ENCODE results near the gene DCUN1D4. TPM values are rescaled to one million over a fixed set of nuclear protein-coding genes. Genes with fewer than 3 reads are reported as not detected.

The DCUN1D4 gene
- total and polyA plus RNA-seq, 4 donors = 15.2 to 33.9 (median 21.8) TPM

DNA sequence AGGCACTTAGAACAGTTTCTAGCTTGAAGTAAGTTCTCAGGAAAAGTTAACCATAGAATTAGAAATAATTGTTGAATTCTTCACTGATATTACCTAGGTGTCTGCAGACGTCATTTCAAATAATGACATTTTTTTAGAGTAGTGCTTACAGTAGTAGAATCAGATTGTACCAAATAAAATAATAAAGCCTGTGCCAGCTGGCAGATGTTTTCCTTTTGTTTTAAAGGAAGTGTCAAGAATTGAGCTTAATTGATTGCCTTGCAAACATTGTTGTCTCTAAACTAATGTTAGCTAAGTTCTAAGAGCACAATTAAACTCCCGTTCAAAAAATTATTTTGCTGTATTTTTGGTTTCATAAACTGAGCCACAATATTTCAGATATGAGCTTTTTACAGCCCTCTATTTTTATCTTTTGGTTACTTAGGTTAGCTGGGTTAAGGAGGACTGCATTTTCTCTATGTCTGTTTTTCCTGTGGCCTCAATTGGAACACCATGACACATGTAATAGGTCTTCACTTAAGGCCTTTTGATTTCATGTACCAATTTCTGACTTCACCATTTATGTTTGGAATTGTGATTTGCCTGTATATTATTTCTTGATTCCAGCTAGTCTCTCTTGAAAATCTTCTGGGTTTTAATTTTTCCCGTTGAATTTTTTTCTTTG is 64.2 kb downstream of the DCUN1D4 start:
- H3K4me3 ChIP-seq (ENCODE audit: low read depth in 1 of 3, low read length in 3 of 3) = no peak overlapping the region
- H3K27ac ChIP-seq (ENCODE audit: low read depth in 1 of 2, low read length in 2 of 2) = peak overlapping the region; percentile 43 to 78
- no peaks in the 10 kb centered on the region for H3K9me3 ChIP-seq (ENCODE audit: control insufficient read depth in 4 of 4, low read length in 3 of 4)
- TF ChIP-seq SP1 (IDR thresholded peaks at IDR 0.05) = no peak
- TF ChIP-seq FOXA1 (IDR thresholded peaks at IDR 0.05) = no peak
- no peak for TF ChIP-seq HNF4G (IDR thresholded peaks at IDR 0.05)
- no peak for TF ChIP-seq TAF1 (conservative IDR thresholded peaks at IDR 0.05)
- no peak for TF ChIP-seq EGR1 (IDR thresholded peaks at IDR 0.05; ENCODE audit: low read depth in 2 of 2)
- TF ChIP-seq FOXA2 (IDR thresholded peaks at IDR 0.05) = no peak
- no peak for TF ChIP-seq GABPA (IDR thresholded peaks at IDR 0.05 in 1 of 2, conservative IDR thresholded peaks at IDR 0.05 in 1 of 2)
- TF ChIP-seq YY1 (IDR thresholded peaks at IDR 0.05) = no peak
- TF ChIP-seq, protein P1, sequence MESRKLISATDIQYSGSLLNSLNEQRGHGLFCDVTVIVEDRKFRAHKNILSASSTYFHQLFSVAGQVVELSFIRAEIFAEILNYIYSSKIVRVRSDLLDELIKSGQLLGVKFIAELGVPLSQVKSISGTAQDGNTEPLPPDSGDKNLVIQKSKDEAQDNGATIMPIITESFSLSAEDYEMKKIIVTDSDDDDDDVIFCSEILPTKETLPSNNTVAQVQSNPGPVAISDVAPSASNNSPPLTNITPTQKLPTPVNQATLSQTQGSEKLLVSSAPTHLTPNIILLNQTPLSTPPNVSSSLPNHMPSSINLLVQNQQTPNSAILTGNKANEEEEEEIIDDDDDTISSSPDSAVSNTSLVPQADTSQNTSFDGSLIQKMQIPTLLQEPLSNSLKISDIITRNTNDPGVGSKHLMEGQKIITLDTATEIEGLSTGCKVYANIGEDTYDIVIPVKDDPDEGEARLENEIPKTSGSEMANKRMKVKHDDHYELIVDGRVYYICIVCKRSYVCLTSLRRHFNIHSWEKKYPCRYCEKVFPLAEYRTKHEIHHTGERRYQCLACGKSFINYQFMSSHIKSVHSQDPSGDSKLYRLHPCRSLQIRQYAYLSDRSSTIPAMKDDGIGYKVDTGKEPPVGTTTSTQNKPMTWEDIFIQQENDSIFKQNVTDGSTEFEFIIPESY (IDR thresholded peaks at IDR 0.05) = no peak
- TF ChIP-seq, protein P2, sequence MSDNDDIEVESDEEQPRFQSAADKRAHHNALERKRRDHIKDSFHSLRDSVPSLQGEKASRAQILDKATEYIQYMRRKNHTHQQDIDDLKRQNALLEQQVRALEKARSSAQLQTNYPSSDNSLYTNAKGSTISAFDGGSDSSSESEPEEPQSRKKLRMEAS (IDR thresholded peaks at IDR 0.05) = no peak
- TF ChIP-seq HNF4A (conservative IDR thresholded peaks at IDR 0.05) = no peak
- TF ChIP-seq NR2F2 (IDR thresholded peaks at IDR 0.05) = no peak
- peaks cover 0 to 10% (median 4%) of the 10 kb centered on the region in 4 donors for H3K36me3 ChIP-seq (ENCODE audit: control insufficient read depth in 4 of 4, insufficient read depth in 3 of 4, low read depth in 1 of 4, low read length in 3 of 4)
- H3K27me3 ChIP-seq (ENCODE audit: control insufficient read depth in 4 of 4, insufficient read depth in 4 of 4, low read length in 3 of 4) = no peaks in the 10 kb centered on the region
- H3K9ac ChIP-seq (ENCODE audit: low read depth in 1 of 2, low read length in 2 of 2) = peak overlapping the region in 1 of 2 donors; percentile 20
- 43% methylated on average over 3 of the region's 3 CpGs for WGBS
- DNase-seq (ENCODE audit: low spot score) = no peak
- H3K4me1 ChIP-seq (ENCODE audit: control insufficient read depth in 4 of 4, insufficient read depth in 4 of 4, low read length in 3 of 4) = peaks cover 6 to 32% (median 22%) of the 10 kb centered on the region in 4 donors

DNA sequence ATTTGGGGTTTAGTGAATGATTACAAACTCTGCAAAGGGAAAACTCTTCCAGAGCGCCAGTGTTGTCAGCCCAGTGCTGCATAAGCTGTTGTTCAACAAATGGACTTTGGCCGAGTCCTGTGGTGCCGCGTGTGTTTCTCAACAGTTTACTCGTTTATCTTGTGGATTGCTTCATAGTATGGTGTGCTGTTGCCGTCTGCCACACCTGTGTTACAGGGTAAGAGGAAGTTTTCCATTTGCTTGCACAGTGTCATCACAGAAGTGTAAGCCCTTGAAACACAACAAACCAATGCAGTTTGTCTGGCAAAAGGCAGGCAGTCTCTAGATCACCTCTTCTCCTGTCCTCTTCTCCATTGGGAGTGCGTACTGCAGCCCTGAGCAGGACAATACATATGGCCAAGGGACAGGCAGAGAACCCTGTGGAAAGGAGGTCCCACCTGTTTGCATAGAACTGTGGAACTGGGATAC is 66.3 kb downstream of the DCUN1D4 start:
- H3K27me3 ChIP-seq (ENCODE audit: control insufficient read depth in 4 of 4, insufficient read depth in 4 of 4, low read length in 3 of 4) = no peaks in the 10 kb centered on the region
- H3K36me3 ChIP-seq (ENCODE audit: control insufficient read depth in 4 of 4, insufficient read depth in 3 of 4, low read depth in 1 of 4, low read length in 3 of 4) = peaks cover 4 to 16% (median 11%) of the 10 kb centered on the region in 4 donors
- H3K9ac ChIP-seq (ENCODE audit: low read depth in 1 of 2, low read length in 2 of 2) = peak overlapping the region in 1 of 2 donors; percentile 68
- peaks cover 6 to 32% (median 22%) of the 10 kb centered on the region in 4 donors for H3K4me1 ChIP-seq (ENCODE audit: control insufficient read depth in 4 of 4, insufficient read depth in 4 of 4, low read length in 3 of 4)
- peak; percentile 52 for DNase-seq (ENCODE audit: low spot score)
- TF ChIP-seq FOXA2 (IDR thresholded peaks at IDR 0.05) (peak; percentile 94), JUND (IDR thresholded peaks at IDR 0.05) (peak; percentile 69 to 95), EGR1 (IDR thresholded peaks at IDR 0.05; ENCODE audit: low read depth in 2 of 2) (peak; percentile 85 to 96), SP1 (IDR thresholded peaks at IDR 0.05) (peak; percentile 99), HNF4G (IDR thresholded peaks at IDR 0.05) (peak; percentile 98), RAD21 (IDR thresholded peaks at IDR 0.05) (peak; percentile 53 to 58), RXRA (IDR thresholded peaks at IDR 0.05) (peak; percentile 84 to 95), TAF1 (conservative IDR thresholded peaks at IDR 0.05) (peak; percentile 33), FOXA1 (IDR thresholded peaks at IDR 0.05) (peak; percentile 95), YY1 (IDR thresholded peaks at IDR 0.05) (peak; percentile 93), GABPA (IDR thresholded peaks at IDR 0.05 in 1 of 2, conservative IDR thresholded peaks at IDR 0.05 in 1 of 2) (peak in 1 of 2 donors; percentile 57), NR2F2 (IDR thresholded peaks at IDR 0.05) (no peak), HNF4A (conservative IDR thresholded peaks at IDR 0.05) (peak; percentile 99 to 100)
- TF ChIP-seq, protein P2 (IDR thresholded peaks at IDR 0.05) = peak; percentile 95
- TF ChIP-seq, protein P3, sequence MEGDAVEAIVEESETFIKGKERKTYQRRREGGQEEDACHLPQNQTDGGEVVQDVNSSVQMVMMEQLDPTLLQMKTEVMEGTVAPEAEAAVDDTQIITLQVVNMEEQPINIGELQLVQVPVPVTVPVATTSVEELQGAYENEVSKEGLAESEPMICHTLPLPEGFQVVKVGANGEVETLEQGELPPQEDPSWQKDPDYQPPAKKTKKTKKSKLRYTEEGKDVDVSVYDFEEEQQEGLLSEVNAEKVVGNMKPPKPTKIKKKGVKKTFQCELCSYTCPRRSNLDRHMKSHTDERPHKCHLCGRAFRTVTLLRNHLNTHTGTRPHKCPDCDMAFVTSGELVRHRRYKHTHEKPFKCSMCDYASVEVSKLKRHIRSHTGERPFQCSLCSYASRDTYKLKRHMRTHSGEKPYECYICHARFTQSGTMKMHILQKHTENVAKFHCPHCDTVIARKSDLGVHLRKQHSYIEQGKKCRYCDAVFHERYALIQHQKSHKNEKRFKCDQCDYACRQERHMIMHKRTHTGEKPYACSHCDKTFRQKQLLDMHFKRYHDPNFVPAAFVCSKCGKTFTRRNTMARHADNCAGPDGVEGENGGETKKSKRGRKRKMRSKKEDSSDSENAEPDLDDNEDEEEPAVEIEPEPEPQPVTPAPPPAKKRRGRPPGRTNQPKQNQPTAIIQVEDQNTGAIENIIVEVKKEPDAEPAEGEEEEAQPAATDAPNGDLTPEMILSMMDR (IDR thresholded peaks at IDR 0.05; ENCODE audit: low read depth, low read length, missing input control) = no peak
- TF ChIP-seq, protein P4, sequence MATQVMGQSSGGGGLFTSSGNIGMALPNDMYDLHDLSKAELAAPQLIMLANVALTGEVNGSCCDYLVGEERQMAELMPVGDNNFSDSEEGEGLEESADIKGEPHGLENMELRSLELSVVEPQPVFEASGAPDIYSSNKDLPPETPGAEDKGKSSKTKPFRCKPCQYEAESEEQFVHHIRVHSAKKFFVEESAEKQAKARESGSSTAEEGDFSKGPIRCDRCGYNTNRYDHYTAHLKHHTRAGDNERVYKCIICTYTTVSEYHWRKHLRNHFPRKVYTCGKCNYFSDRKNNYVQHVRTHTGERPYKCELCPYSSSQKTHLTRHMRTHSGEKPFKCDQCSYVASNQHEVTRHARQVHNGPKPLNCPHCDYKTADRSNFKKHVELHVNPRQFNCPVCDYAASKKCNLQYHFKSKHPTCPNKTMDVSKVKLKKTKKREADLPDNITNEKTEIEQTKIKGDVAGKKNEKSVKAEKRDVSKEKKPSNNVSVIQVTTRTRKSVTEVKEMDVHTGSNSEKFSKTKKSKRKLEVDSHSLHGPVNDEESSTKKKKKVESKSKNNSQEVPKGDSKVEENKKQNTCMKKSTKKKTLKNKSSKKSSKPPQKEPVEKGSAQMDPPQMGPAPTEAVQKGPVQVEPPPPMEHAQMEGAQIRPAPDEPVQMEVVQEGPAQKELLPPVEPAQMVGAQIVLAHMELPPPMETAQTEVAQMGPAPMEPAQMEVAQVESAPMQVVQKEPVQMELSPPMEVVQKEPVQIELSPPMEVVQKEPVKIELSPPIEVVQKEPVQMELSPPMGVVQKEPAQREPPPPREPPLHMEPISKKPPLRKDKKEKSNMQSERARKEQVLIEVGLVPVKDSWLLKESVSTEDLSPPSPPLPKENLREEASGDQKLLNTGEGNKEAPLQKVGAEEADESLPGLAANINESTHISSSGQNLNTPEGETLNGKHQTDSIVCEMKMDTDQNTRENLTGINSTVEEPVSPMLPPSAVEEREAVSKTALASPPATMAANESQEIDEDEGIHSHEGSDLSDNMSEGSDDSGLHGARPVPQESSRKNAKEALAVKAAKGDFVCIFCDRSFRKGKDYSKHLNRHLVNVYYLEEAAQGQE (IDR thresholded peaks at IDR 0.05) = peak; percentile 92
- TF ChIP-seq, protein P5, sequence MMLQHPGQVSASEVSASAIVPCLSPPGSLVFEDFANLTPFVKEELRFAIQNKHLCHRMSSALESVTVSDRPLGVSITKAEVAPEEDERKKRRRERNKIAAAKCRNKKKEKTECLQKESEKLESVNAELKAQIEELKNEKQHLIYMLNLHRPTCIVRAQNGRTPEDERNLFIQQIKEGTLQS (IDR thresholded peaks at IDR 0.05) = peak; percentile 86
- TF ChIP-seq, protein P1 (IDR thresholded peaks at IDR 0.05) = peak; percentile 94
- no peaks in the 10 kb centered on the region for H3K9me3 ChIP-seq (ENCODE audit: control insufficient read depth in 4 of 4, low read length in 3 of 4)
- peak overlapping the region; percentile 91 to 98 for H3K27ac ChIP-seq (ENCODE audit: low read depth in 1 of 2, low read length in 2 of 2)
- 31% methylated on average over 7 of the region's 7 CpGs for WGBS
- no peak overlapping the region for H3K4me3 ChIP-seq (ENCODE audit: low read depth in 1 of 3, low read length in 3 of 3)

All from liver (tissue), 9 donors.